GM20000 (cell line): ENCODE results near the gene ZSCAN21.

ENCODE experiments used
- DNase-seq: peaks from one replicate; pipeline ENCODE4 v3.0.0; 2012; ENCODE audit warnings: low spot score
- TF ChIP-seq, protein P1 (sequence below): IDR thresholded peaks from 2 replicates; pipeline ENCODE4 v1.5.1; 2012; ENCODE audit warnings: mild to moderate bottlenecking, control low read depth; ENCODE audit errors: extremely low read depth, missing control alignments

Gene ZSCAN21

DNA sequence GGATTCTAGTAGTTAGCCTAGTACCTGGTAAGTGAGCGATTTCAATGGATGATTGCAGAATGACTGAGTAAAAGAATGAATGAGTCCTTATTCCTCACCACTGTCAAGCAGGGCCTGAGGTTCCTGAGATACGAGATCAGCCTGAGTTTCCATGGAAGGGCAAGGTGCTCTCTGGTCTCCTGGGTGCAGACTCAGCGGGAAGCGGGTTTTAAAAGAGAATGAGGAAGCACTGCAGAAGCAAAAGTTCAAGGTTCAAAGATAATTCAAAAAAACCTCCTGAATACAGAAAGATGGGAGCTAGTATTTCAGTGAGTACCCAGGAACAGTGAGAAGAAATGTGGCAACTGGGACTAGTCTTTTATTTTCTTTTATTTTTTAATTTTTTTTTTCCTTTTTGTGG lies 27.6 kb downstream of the ZSCAN21 start:
- no peak for DNase-seq
- TF ChIP-seq, protein P1, sequence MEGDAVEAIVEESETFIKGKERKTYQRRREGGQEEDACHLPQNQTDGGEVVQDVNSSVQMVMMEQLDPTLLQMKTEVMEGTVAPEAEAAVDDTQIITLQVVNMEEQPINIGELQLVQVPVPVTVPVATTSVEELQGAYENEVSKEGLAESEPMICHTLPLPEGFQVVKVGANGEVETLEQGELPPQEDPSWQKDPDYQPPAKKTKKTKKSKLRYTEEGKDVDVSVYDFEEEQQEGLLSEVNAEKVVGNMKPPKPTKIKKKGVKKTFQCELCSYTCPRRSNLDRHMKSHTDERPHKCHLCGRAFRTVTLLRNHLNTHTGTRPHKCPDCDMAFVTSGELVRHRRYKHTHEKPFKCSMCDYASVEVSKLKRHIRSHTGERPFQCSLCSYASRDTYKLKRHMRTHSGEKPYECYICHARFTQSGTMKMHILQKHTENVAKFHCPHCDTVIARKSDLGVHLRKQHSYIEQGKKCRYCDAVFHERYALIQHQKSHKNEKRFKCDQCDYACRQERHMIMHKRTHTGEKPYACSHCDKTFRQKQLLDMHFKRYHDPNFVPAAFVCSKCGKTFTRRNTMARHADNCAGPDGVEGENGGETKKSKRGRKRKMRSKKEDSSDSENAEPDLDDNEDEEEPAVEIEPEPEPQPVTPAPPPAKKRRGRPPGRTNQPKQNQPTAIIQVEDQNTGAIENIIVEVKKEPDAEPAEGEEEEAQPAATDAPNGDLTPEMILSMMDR: no peak

DNA sequence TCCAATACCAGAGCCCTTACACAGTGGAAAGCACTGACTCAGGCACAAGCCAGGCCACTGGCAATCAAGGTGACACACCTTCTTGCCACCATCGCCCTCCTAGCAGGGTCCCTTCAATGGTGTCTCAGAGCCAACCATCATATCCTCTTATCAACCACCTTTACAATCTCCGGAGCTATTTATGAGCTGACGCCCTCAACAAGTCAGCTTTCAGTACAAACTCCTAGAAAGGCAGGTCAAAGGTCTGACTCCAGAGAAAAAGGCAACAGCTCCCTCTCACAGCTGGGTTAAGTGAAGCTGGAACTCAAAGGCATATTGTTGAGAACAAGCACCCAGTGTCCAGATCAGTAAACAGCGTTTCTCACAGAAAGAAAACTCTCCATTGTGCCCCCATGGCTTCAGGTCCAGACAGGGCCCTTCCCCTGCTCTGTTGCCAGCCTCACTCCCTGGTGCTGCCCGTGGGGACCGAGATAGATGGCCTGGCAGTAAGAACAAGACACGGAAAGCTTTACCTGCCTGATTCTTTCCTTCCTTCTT lies 29.5 kb downstream of the ZSCAN21 start:
- TF ChIP-seq, protein P1: no peak
- DNase-seq: no peak

DNA sequence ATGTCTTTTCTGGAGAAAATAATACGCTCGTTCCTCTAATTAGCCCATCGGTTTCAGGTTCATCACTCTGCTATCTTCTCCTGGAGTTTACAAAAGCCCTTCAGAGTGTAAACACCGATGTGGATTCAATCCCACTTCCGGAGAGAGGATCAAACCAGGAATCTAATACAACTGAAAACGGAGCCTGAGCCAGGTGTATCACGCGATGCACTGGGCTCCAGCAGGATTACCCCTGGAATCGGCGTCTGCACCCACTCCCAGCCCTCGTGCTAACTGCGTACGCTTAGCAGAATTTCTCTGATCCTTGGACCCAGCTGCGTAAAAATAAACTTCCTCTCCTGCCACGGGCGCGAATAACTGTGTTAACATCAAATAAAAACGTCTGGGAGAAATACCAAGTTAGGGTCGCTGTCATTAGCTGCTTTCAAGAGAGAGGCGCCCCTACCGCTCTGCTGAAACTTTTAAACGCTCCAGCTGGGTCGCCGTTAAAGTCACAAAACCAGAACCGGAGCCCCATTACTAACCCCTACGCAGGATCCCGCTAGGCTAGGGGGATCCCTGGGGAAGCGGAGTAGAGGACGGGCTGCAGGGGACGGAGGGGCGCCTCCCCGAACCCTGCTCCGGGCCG lies 31.4 kb downstream of the ZSCAN21 start:
- no peak for DNase-seq
- TF ChIP-seq, protein P1: no peak

DNA sequence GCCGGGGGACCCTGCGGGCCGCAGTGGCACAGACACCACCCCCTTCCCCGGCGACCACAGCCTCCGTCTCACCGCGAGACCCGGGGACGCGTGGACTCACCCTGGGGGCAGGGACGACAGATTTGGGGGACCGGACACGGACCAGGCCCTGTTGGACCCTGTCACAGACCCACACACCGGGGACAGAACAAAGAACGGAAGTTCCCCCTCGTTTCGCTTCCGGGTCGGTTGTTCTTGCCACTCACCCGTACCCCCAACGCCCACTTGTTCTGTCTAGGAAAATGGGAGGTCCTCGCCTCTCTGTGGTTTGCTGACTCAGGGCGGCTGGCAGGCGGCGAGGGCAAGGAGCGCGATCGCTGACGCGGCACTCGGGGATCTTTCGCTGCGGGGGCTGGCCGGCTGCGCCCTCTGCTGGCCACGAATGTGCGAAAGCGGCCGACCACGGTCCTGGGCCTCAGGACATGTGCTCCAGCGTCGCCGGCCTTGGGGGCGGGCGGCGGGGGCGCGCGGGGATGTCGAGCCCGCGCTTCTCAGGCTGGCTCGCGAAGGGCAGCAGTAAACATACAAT lies 32.0 kb downstream of the ZSCAN21 start, which contains the start of gene ZNF3:
TSS of gene ZNF3 (minus strand) at position 189 of the 568 bp plus-strand sequence. CDS start 4,366 bp downstream, outside the sequence.
- TF ChIP-seq, protein P1: peak; percentile 90

DNA sequence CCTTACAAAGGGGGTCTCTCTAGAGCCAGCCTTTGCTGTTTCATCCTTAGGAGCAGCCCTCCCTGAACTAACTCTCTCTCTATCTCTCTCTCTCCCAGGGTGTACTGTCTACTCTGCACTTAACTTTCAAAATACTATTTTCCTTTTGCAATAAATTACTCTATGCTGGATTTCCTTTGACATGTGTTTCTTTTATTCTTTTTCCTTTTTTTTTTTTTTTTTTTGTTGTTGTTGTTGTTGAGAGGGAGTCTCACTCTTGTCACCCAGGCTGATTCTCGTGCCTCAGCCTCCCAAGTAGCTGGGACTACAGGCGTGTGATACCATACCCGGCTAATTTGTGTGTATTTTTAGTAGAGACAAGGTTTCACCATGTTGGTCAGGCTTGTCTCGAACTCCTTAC lies 33.4 kb downstream of the ZSCAN21 start:
- TF ChIP-seq, protein P1: no peak

More for the DNA sequence above, 32.0 kb downstream of the ZSCAN21 start, which contains the start of gene ZNF3:
- DNase-seq: peak; percentile 96

DNA sequence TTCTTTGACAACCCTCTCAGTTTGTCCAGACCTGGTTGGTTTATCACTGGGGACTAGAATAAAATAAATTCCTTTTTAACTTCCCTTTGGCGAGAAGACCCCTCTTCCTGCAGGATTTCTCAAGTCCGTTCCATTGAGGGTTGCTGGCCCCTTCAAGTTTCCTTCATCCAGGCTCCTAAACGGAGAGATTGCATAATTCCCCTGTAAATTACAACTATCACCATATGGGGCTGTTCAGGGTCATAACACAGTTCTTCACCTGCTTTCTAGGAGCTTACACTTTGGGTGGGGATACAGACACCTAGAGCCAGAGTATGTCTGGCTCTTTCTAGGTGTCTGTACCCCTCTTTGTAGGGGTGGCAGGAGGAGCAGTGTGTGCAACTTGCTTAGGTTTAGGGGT lies 35.9 kb downstream of the ZSCAN21 start:
- TF ChIP-seq, protein P1: no peak
- DNase-seq: no peak

More for the DNA sequence above, 33.4 kb downstream of the ZSCAN21 start:
- no peak for DNase-seq

DNA sequence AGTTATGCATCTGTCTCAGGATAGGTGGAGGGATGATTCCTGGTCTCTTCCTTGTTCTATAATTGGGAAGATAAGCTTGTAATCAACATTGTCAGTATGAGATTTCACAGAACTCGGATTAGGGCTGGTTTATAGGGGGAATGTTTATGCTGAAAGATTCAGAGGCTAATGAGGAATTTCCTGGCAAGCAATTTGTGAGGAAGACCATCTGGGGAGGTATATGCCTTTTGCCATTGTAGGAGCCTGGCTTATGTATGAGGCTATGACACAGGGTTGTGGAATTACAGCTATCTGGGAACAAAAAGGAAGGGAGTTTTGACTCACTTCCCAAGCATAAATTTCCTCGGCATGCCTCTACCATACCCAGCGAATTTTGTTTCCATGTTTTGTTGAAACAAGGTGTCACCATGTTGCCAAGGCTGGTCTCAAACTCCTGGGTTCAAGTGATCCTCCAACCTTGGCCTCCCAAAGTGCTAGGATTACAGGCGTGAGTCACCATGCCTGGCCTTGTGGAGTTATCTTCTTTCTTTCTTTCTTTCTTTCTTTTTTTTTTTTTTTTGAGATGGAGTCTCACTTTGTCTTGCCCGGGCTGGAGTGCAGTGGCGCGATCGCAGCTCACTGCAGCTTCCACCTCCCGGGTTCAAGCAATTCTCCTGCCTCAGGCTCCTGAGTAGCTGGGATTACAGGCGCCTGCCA lies 37.6 kb downstream of the ZSCAN21 start:
- DNase-seq: no peak
- TF ChIP-seq, protein P1: no peak
